ENCODE results near the gene PPP1R12C.

DNA sequence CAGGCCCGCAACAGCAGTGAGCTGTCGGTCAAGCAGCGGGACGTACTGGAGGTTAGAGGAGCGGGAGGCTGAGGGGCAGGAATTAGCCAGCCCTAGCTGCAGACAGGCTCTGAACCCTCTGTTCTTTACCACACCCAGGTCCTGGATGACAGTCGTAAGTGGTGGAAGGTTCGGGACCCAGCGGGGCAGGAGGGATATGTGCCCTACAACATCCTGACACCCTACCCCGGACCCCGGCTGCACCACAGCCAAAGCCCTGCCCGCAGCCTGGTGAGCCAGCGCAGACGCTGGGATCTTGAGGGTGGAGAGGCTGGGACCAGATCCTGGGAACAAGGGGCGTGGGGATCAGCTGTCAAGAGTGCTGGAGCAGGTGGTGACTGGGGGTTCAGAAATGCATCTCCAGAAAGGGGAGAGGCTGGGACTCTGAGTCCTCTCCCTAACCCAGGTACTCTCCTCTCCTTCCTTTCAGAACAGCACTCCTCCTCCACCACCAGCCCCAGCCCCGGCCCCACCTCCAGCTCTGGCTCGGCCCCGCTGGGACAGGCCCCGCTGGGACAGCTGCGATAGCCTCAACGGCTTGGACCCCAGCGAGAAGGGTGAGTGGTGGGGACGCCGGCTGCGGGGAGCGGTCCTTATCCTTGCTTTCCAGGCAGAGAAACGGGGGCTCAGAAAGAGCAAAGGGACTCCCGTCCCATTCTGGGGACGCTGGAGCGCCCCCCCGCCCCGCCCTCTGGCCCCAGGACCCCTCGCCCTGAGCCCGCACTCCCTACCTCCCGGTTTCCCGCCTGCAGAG, 31.3 kb downstream of the PPP1R12C start:
- TF ChIP-seq, protein P1, sequence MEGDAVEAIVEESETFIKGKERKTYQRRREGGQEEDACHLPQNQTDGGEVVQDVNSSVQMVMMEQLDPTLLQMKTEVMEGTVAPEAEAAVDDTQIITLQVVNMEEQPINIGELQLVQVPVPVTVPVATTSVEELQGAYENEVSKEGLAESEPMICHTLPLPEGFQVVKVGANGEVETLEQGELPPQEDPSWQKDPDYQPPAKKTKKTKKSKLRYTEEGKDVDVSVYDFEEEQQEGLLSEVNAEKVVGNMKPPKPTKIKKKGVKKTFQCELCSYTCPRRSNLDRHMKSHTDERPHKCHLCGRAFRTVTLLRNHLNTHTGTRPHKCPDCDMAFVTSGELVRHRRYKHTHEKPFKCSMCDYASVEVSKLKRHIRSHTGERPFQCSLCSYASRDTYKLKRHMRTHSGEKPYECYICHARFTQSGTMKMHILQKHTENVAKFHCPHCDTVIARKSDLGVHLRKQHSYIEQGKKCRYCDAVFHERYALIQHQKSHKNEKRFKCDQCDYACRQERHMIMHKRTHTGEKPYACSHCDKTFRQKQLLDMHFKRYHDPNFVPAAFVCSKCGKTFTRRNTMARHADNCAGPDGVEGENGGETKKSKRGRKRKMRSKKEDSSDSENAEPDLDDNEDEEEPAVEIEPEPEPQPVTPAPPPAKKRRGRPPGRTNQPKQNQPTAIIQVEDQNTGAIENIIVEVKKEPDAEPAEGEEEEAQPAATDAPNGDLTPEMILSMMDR (conservative IDR thresholded peaks at IDR 0.05): no peak
- TF ChIP-seq ZFX (IDR thresholded peaks at IDR 0.05): no peak
